SKM-1 treated with dmso at 0.1 percent for 144 hours (cell line): ENCODE measurements around the gene MIOX.

Source experiments
- DNase-seq: peaks from one replicate; lab custom pipeline; 2025; ENCODE audit not compliant: unreplicated experiment; lab: John Stamatoyannopoulos, UW

The MIOX gene

GRCh38 chr22:50486561-50487289 lies at the start of gene MIOX:
Gene MIOX (plus strand): TSS chr22:50486859. CDS start chr22:50486898, 39 bp downstream.
- no peak for DNase-seq

GRCh38 chr22:50437511-50438304 lies 49.0 kb upstream of the MIOX start:
- no peak for DNase-seq

- DNase-seq = no peak
Measured at GRCh38 chr22:50438305-50439275, 48.1 kb upstream of the MIOX start.

DNA sequence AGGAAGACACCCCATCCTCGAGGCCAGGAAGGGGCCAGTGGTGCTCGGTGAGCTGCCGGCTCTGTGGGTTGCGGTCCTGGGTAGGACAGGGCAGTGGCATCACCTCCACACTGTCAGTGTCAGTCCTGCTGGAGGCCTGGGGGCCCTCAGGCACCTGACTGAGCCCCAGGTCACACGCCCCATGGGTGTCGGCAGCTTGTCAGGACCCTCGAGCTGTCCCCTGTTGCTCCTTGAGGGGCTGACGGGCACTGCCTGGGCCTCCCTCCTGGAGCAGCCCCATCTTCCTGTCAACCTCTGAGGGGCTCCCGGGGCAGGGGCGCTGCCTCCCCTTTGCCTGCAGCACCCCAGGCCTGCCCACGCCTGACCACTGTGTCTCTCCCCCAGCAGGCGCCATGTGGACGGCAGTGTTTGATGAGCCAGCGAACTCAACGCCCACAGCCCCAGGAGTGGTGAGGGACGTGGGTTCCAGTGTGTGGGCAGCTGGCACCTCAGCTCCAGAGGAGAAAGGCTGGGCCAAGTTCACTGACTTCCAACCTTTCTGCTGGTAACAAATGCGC lies 47.3 kb upstream of the MIOX start:
- DNase-seq = no peak

DNA sequence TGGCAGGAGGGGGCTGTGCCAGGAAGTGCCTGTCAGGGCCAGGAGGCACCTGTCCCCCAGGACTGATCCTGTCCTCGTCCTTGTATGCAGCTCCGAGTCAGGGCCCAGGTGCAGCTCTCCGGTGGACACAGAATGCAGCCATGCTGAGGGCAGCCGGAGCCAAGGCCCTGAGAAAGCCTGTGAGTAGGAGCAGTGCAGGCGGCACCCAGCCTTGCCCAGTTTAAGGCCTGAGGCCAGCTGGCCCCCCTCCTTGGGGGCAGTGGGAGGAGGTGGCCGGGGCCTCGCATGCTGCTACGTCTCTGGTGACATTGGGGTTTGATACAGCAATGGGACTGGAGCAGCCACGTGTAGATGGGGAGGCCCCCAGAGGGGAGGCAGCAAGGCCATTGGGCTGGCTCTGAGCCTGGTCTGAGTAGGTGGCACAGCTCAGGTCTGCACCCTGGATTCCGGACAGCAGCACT lies 46.8 kb upstream of the MIOX start:
- no peak for DNase-seq

DNA sequence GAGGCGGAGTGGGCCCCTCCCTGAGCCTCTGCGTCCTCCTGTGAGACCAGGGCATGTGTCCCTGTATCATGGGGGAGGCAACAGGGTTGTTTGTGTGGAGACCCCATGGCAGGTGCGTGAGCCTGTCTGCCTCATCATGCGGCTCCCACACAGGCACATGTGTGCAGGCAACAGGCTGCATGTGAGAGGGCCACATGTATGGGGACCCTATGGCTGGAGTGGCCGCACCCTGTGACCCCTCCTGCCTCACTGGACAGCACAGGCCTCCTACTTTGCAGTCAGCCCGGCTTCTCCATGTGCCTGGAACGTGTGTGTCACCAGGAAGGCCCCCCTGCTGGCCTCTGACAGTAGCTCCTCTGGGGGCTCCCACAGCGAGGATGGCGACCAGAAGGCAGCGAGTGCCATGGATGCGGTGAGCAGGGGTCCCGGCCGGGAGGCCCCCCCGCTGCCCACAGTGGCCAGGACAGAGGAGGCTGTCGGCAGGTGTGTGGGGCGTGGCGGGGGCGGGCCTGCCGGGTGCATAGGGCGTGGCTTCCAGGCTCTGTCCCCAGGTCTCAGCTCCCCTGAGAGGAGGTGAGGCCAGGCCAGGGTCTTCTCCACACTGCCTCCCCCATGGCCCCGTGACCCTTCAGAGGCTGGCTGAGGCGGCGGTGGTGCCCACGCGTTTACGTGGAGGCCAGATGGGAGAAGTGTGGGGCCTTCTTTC lies 46.0 kb upstream of the MIOX start:
- no peak for DNase-seq

- DNase-seq = no peak
Measured at GRCh38 chr22:50441428-50441993, 45.1 kb upstream of the MIOX start.

DNA sequence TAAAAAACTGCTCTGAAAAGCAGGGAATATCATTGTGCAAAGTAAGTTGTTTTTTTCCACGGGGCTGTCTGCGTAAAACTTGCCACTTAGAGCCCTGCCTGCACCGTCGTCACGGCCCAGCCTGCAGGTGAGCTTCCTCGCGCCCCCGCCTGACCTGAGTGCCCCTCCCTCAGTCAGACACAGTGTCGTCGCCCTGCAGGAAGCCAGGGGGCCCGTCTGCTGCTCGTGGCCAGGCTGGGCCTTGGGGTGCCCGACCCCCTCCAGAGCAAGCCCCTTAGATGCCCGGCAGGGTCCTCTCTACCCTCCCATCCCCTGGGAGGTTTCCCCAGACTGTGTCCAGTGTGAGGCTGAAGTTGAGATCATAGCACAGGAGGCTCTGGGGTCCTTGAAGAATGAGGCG lies 43.5 kb upstream of the MIOX start:
- no peak for DNase-seq

DNA sequence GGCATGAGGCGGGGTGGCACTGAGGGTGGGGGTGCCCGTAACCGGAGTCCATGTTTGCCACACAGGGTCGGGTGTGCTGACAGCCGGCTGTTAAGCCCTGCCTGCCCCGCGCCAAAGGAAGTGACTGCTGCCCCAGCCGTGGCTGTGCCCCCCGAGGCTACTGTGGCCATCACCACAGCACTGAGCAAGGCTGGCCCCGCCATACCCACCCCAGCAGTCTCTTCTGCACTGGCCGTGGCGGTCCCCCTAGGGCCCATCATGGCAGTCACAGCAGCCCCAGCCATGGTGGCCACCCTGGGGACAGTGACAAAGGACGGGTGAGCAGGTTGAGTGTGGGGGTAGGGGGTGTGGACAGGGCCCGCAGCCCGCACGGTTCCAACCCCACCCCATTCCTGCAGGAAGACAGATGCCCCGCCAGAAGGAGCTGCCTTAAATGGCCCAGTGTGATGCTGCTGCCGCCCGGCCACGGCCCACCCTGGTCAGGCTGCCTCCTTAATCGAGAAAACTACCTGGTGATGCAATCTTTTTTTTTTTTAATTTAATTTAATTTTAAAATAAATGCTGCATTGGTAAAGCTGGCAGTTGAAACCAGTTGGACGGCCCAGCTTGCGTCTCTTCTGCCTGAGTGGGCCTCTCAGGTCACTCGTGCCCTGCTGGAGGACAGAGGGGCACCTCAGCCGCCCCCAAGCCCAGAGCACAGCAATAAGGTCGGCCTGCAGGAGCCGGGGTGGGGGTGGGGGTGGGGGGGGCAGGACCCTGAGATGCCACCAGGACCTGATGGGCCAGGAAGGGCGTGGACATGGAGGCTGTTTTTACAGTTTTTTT lies 42.6 kb upstream of the MIOX start:
- no peak for DNase-seq

DNA sequence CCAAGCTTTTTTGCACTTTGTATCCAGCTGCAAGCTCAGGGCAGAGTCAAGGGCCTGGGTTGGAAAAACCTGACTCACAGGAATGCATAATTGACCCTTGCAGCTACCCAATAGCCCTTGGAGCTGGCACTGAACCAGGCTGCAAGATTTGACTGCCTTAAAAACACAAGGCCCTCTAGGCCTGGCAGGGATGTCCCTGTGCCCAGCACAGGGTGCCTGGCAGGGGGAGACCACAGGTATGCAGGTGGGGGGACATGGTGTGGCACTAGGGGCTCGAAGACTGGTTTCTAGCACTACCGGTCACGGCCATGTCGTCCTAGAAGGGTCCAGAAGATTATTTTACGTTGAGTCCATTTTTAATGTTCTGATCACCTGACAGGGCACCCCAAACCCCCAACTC lies 42.0 kb upstream of the MIOX start:
- DNase-seq = no peak

GRCh38 chr22:50445071-50445879 lies 41.4 kb upstream of the MIOX start:
- DNase-seq = no peak

DNA sequence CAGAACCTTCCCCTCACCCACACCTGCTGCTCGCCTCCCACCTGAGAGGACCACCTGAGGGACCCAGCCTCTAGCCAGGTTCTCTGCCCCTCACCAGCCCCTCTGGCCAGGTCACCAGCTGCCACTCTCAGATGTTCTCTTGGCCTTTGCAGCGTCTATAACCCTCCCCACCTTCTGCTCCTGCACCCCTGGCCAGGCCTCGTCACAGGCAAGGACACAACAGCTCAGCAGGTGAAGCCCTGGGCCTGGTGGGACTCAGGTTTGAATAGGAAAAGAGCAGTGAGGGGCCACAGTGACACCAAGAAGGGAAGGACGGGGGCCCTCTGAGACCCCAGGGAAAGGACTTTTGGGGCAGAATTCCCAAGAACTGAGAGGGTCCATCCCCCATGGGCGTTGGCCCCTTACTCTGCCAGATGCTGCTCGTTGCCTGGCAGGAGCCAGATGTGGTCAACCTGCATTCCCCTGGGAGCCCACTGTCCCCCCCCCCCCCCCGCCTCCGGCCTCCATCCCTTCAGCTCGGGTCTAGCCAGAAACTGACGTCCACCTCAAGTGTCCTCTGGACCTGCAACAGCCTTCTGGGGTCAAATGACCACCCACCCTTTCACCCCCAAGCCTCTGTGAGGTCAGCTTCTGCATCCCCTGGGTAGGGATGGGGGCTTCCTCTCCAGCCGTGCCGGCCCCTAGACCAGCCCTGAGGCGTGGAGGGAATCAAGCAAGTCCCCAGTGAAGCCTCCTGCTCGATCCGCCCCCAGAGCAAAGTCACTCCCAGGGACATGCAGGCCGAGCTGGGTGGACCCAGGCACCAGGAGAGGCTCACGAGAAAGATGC lies 40.6 kb upstream of the MIOX start:
- DNase-seq = no peak

GRCh38 chr22:50446708-50447575 lies 39.7 kb upstream of the MIOX start:
- DNase-seq = no peak

DNA sequence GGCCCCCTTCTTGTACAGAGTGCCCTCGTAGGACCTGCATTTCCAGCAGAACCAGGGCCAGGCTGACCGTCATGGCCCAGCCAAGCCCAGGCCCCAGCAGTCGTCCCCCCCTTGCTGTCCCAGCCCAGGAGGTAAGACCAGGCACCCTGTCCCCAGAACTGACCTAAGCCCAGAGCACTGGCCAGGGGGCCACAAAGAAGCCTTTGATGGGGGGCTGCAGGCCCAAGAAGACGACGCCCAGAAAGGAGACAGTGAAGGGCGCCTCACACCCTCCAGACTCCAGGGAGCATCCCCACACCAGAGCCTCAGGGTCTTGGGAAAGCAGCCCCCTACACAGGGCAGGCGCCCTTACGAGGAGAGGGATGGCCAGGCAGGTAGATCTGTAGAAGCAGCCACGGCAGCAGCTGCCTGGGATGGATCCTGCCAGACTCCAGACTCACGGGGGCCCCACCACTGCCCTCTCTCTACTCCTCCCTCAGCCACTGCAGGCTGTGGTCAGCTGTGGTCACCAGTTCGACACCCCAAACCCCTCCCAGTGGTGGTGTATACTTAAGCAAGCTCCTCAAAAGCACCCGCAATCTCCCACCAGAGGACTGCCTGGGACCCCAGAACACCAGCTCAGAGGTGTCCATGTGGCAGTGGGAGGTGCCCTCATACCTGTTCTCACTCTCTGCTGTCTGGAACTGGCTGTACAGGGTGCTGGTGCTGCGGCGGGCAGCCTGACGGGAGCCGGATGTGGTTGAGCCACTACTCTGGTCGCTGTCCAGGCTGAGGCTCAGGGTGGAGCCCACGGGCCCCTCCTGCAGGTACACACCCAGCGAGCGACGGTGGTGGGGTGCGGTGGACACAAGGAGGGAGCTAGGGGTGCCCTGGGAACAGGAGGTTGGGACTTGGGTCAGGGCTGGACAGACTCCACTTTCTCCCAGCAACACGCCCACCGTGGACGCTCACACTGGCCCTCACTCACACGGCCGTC lies 38.8 kb upstream of the MIOX start:
- DNase-seq = no peak

- no peak for DNase-seq
Measured at GRCh38 chr22:50452649-50453048, 34.0 kb upstream of the MIOX start.
